HuH-7.5 (cell line): Measurements from ENCODE around the gene HLA-F.

ENCODE experiments used
- DNase-seq: peaks from one replicate; pipeline ENCODE4 v3.0.0; 2011; ENCODE audit warnings: low spot score

The HLA-F gene

DNA sequence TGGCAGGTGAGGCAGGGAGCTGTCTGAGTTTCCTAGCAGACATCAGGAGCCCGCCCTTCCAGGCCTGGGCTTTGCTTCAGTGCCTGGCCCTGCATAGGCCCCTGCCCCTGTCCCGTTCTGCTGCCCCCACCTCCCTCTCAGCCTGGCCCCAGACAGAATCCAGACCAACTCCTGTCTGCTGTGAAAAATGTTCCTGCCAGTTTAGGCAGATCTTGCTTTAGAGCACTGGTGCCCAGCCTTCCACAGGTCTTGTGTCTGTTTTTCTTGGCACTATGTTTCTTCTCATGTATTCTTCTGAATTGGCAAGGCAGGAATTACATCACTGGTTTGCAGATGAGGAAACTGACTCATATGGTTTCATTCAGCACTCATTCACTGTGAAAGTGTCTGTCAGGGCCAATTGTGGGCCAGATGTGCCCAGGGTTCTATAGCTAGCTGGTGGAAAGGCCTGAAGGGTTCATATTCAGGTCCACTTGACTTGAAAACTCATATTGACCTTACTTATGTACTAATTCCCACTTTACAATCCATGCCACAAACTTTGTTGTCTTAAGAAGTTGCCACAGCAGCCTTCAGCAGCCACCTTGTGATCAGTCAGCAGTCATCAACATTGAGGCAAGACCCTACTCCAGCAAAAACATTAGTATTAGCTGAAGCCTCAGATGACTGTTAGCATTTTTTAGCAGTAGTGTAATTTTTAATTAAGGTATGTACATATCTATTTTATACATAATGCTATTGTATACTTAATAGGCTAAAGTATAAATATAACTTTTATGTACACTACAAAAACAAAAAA is 40.5 kb downstream of the HLA-F start:
- no peak for DNase-seq

DNA sequence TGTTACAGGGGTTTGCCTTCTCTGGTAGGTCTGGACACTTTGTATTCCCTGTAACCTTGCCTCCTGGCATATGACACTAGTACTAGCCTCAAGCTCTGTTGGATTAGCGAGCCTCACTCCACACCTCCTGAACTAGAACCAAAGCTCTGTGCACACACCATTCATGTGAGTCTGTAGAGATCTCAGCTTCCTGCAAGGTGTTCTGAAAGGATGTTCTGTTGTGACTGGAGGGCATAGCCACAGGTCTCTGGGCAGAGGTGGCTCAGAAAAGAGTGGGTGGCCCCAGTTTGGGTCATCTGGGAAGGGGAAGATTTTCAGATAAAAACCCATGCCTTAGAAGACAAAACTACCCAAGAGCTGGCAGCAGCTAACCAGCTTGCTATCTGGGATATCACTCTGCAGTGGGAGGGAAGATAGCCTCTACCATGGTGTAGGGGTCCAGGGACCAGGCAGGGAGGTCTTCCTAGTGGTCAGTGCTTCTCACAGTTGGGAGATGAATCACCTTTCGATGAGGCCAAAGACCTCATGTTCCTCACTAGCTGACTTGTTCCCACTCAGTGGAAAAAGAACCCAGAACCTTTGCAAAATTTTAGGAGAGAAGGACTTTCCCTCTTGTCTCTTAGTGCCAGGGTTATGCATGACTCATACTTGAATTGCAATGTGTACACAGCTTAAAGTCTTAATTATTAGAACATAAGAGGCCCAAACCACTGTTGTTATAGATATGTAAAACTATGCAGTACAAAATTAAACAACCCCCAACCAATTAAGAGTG is 41.4 kb downstream of the HLA-F start:
- DNase-seq, result no peak

DNA sequence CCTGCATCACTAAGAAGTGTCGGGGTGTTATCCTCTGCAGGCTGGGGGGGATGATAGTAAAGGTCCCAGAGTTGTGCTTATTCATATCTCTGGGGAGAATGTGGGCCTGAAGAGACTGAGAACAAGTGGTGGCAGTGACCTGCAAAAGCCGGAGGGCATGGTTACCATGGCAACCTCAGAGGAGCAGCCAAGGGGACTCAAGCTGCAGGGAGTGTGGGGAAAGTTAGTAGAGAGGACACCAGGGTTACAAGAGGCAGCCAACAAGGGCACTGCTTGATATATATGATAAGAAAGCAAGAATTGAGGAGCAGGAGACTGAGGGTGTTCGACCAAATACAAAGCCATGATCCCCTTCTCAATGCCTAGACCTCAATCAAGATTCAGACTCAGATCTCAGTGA is 46.1 kb downstream of the HLA-F start:
- DNase-seq, result no peak

DNA sequence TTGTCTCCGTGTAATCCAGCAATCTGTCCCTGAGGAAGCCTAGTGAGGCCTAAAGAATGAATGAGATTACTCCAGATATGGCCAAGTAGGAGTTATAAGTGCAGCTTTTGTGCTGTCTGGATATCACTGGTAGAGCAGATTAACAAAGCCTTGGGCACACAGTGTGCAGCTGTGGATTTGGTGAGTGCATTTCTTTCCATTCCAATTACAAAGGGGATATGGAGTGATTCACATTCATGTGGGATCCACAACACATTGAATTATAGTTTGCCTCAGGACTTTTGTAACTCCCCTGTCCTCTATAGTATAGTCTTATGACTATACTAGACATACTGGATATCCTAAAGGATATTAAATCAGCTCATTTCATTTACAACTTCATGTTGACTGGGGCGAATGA is 47.1 kb downstream of the HLA-F start:
- DNase-seq, result no peak

DNA sequence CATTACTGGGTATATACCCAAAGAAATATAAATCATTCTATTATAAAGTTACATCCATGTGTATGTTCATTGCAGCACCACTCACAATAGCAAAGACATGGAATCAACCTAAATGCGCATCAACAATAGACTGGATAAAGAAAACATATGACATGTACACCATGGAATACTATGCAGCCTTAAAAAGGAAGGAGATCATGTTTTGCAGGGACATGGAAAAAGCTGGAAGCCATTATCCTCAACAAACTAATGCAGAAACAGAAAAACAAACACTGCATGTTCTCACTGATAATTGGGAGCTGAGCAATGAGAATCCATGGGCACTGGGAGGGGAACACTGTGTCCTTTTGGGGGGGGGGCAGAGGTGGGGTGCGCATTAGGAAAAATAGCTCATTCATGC is 53.5 kb downstream of the HLA-F start:
- DNase-seq, result no peak
